Measurements from ENCODE around the gene RGL1.
A peak's percentile ranks its signal among the peaks of the same experiment; 100 is the strongest.
"Not testable (repeated sequence)": the region's sequence is repeated elsewhere in the genome, so short reads cannot be mapped to it uniquely, and the experiment has no call there.

RGL1 gene

GRCh38 chr1:183804916-183805841 is at the start of gene RGL1:
Gene RGL1 (plus strand): TSS chr1:183805120. CDS start chr1:183805298, 178 bp downstream.
- DNase-seq (ENCODE audit: low spot score): peak; percentile 29

GRCh38 chr1:183756326-183756725 is 48.6 kb upstream of the RGL1 start:
- no peak for DNase-seq (ENCODE audit: low spot score)

GRCh38 chr1:183757061-183757460 is 47.9 kb upstream of the RGL1 start:
- no peak for DNase-seq (ENCODE audit: low spot score)

GRCh38 chr1:183758913-183759312 is 46.0 kb upstream of the RGL1 start:
- no peak for DNase-seq (ENCODE audit: low spot score)

GRCh38 chr1:183760661-183761060 is 44.3 kb upstream of the RGL1 start:
- no peak for DNase-seq (ENCODE audit: low spot score)

GRCh38 chr1:183761871-183762270 is 43.0 kb upstream of the RGL1 start:
- no peak for DNase-seq (ENCODE audit: low spot score)

- DNase-seq (ENCODE audit: low spot score): not testable (repeated sequence)
Measured at GRCh38 chr1:183762856-183763255, 42.1 kb upstream of the RGL1 start.

GRCh38 chr1:183764981-183765380 is 39.9 kb upstream of the RGL1 start:
- DNase-seq (ENCODE audit: low spot score): no peak

- DNase-seq (ENCODE audit: low spot score): no peak
Measured at GRCh38 chr1:183769956-183770815, 34.7 kb upstream of the RGL1 start.

- DNase-seq (ENCODE audit: low spot score): no peak
Measured at GRCh38 chr1:183770816-183771128, 34.1 kb upstream of the RGL1 start.

- DNase-seq (ENCODE audit: low spot score): no peak
Measured at GRCh38 chr1:183773482-183774274, 31.2 kb upstream of the RGL1 start.

GRCh38 chr1:183774938-183775337 is 30.0 kb upstream of the RGL1 start:
- DNase-seq (ENCODE audit: low spot score): no peak

GRCh38 chr1:183776731-183777130 is 28.2 kb upstream of the RGL1 start:
- DNase-seq (ENCODE audit: low spot score): no peak

- no peak for DNase-seq (ENCODE audit: low spot score)
Measured at GRCh38 chr1:183777328-183777727, 27.6 kb upstream of the RGL1 start.

- DNase-seq (ENCODE audit: low spot score): no peak
Measured at GRCh38 chr1:183778045-183778444, 26.9 kb upstream of the RGL1 start.

- DNase-seq (ENCODE audit: low spot score): no peak
Measured at GRCh38 chr1:183778568-183779433, 26.1 kb upstream of the RGL1 start.

- DNase-seq (ENCODE audit: low spot score): no peak
Measured at GRCh38 chr1:183780159-183780558, 24.8 kb upstream of the RGL1 start.

- no peak for DNase-seq (ENCODE audit: low spot score)
Measured at GRCh38 chr1:183780757-183781156, 24.2 kb upstream of the RGL1 start.

- no peak for DNase-seq (ENCODE audit: low spot score)
Measured at GRCh38 chr1:183783342-183783741, 21.6 kb upstream of the RGL1 start.

- no peak for DNase-seq (ENCODE audit: low spot score)
Measured at GRCh38 chr1:183783767-183784637, 20.9 kb upstream of the RGL1 start.

All from HuH-7.5 (cell line).